OCI-LY3 (cell line): ENCODE results near the gene TFE3.

Source experiments
- EZH2phosphoT487 ChIP-seq: fragments of 200-600 bp; shearing (Covaris generic); IDR thresholded peaks from 2 replicates; pipeline ENCODE4 v1.6.1; 2018; ENCODE audit warnings: antibody characterized with exemption, mixed run types, low read depth
- TF ChIP-seq, protein P1 (sequence below): fragments of 200-600, 300-600 bp; sonication (generic); IDR thresholded peaks from 2 replicates; pipeline ENCODE4 v1.5.1; 2014; ENCODE audit warnings: antibody characterized with exemption, low read length, low read depth

DNA sequence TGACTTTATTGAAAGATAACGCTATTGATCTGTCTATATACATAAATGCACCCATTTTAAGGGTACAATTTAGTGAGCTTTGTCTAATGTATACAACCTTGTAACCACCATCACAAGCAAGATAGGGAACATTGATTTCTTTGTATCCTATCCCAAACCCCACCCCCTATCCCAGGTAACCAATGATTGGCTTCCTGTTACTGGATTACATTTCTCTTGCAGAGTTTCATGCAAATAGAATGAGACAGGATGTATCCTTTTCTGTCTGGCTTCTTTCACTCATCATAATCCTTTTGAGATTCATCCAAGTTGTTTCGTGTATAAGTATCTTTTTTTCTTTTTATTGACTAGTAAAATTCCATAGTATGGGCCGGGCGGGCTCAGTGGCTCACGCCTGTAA, 39.5 kb downstream of the TFE3 start:
- TF ChIP-seq, protein P1, sequence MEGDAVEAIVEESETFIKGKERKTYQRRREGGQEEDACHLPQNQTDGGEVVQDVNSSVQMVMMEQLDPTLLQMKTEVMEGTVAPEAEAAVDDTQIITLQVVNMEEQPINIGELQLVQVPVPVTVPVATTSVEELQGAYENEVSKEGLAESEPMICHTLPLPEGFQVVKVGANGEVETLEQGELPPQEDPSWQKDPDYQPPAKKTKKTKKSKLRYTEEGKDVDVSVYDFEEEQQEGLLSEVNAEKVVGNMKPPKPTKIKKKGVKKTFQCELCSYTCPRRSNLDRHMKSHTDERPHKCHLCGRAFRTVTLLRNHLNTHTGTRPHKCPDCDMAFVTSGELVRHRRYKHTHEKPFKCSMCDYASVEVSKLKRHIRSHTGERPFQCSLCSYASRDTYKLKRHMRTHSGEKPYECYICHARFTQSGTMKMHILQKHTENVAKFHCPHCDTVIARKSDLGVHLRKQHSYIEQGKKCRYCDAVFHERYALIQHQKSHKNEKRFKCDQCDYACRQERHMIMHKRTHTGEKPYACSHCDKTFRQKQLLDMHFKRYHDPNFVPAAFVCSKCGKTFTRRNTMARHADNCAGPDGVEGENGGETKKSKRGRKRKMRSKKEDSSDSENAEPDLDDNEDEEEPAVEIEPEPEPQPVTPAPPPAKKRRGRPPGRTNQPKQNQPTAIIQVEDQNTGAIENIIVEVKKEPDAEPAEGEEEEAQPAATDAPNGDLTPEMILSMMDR: no peak
- no peak for TF ChIP-seq EZH2phosphoT487
